Measurements from ENCODE around the gene SMIM5.

SMIM5 gene

DNA sequence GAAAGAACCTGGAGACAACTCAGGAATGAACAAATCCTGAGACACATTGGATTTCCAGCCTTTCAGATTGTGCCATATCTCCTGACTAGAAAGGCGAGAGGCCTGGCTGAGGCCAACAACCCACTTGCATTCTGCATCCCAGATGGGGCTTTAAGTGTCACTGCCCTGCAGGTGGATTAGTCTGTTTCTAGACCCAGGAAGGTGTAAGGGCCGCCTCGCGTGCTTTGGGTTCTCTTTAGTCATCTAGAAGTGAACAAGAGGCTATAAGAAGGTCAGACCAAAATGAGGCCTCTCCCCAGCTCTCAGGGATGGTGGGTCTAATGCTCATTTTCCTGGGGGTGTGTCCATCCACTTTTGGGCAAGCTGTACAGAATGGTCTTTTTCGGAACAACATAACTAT is 38.8 kb downstream of the SMIM5 start:
- no peak for DNase-seq

DNA sequence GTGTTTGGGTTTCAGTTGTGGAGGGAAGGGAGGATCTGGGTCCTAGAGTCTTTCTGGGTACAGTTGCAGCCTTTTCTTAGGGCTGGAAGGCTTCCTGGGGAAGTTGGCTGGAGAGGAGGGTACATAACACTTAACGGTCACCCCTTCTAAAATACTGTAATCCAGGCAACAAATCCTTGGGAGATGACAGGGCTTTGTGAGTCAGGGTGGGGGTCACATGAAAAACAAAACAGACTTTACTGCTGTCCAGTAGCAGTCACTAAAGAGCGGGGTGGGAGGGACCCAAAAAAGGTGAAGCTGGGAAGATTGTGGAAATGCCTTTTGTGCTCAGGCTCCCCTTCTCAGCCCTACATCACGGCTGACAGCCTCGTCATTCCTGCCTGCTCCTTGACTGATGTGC is 40.3 kb downstream of the SMIM5 start:
- DNase-seq, result no peak

DNA sequence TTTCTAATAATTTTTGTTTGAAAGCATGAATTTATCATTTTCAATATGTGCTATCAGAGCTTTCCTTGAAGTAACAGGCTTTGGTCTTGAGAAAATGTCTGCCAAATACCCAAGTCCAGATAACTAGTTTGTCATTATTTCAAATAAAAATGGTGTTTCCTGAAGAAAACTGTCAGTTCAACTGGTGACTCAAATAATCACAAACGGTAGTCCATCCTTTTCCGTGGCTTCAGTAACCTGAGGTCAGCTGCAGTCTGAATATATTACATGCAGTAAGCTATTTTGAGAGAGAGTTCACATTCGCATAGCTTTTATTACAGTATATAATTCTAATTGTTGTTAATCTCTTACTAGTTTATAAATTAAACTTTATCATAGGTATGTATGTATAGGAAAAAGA is 43.2 kb downstream of the SMIM5 start:
- DNase-seq, result no peak

DNA sequence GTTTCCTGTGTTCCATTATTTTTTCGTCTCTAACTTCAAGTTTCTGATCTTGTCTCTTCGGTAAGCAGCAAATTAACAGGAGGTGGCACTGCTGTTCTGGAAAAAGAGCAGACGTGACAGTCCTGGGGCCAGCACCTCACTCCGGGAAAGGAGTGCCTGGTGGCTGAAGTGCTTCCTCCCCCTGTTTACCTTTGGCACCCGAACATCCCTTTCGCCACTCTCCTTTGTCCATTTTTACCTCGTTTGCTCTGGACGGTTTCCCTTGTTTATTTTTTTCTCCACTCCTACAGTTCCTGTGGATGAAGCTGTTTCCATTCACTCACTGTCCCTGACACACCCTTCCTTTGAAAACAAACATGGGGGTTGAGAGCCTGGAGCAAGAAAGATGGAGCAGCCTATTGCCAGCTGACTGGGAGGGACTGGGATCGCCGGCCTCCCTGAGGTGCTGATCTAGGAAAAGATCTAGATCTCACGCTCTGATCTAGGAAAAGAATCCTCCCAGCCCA is 46.5 kb downstream of the SMIM5 start:
- no peak for DNase-seq

DNA sequence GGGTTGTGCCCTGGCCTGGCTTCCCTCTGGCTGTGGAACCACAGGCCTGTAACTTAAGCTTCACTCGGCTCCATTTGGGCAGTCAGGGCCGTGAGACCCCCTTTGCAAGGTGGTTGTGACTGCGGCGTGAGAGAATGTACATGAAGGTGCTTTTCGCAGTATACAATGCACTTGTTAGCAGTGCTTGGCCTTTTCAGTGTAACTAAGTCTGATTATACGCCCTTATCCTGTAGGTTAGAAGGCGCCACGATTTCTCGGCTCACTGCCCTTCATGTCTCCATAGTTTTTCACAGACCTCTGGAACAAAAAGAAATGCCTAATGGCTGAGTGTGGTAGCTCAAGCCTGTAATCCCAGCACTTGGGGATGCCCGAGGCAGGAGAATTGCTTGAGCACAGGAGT is 47.2 kb downstream of the SMIM5 start:
- no peak for DNase-seq

DNA sequence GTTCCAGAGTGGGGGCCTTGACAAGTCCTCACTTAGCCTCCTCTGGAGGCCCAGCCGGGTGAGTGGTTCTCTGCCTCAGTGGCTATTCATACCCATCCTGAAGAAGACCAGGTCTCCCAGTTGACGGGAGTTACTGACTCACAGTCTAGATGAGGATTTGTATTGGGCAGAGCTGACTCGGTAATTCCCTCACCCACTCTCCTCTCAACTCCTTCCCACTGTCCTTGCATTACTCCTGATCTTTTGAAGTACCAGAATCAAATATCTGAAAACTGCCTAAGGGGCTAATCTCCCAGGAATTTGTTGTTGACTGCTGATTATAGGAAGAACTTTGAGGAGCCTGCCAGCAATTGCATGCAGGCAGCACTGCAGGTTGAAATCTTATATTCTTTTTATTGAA is 48.1 kb downstream of the SMIM5 start:
- no peak for DNase-seq

DNA sequence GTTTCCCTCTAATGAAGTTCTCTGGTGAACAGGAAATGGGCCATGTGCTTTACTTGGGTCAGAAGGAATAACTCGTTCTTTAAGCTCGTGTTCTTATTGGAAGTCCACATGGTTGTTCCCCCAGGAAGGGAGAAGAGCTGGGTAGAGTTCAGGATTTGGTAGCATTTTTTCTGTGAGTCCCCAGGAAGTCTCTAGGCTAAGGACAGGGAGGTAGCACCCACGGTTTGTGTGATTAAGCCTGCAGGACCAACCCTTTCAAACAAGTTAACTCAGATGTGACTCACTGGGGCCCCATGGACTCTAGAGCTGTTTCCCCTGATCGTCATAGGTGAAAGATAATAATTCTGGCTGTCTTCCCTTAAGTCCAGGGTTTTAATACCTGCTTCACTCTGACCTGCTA is 50.3 kb downstream of the SMIM5 start:
- no peak for DNase-seq

DNA sequence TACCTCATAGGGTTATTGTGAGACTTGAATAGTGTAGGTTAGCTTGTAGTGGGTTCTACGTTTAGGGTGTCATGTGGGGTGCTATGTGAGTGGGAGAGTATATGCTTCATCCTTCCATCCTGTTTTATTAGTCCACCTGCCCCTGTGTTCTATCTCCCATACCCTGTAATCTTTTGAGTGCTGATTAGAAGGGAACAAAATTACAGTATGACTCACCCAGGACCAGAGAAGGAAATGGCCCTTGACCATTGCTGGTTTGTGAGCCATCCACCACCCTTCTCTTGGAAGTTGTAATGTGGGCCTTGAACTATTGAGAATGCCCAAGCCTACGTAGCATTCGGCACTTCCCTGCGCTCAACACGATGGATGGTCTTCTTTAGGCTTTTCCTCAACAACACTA is 51.0 kb downstream of the SMIM5 start:
- no peak for DNase-seq

DNA sequence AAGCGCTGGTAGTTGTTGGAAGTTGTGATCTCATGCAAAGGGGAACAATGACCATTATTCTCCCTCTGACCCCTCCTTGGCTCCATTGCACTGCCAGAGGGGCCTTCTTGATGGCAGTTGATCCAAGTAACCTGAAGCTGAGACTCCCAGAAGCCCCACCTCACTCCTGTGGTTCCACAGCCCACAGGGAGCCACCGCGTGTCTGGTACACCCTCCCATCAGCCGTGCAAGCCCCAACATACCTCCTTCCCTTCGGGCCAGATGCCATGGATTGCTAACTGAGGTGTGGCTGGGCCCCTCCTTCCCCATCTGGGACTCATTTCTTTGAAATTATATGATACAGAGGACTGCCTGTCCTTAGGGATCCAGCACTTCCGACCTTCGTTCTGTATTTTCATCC is 51.7 kb downstream of the SMIM5 start:
- DNase-seq, result no peak

DNA sequence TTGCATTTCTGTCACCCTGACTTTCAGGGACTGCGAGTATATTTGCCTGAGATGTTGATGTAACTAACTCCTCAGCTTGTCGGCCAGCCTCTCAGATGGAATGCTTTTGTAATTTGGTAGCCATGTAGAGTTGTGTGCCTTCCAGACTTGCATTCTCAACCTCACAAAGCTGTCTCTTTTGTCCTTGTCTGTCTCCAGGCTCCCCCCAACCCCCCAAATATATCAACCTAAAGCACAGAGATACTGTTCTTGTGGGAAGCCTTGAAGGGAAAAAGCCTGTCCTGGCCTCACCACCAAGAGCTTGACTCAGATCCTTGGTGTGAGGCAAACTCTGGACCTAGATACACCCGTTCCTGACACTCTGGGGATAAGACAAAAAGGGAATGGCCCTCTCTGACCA is 52.3 kb downstream of the SMIM5 start:
- DNase-seq, result no peak

DNA sequence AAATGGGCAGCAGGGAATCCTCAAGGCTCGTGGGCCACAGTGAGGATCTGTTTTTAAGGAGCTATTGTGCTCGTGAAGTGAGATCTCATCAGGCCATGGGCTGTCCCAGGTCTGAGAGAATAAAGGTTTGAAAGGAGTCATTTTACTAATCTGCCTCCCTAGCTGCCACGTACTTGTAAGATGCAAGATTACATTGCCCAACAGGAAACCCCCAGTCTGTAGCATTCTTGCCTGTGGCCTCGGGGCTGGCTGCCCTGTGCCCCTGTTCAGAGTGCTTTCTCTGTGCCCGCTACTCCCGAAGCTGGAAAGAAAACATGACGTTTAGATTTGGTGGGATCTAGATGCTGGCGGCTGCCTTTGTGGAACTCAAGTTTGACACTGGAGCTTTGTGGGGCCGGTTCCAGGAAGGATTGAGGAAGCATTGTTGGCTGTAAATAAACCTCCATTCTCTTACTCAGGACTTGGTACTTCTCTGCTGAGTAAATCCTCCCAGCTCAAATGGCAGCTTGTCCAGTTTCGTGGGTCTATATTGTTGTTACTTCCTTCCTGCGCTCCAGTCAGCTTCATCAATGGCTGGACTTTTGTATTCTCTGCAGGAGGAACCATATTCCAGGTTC is 55.1 kb downstream of the SMIM5 start:
- DNase-seq, result no peak

DNA sequence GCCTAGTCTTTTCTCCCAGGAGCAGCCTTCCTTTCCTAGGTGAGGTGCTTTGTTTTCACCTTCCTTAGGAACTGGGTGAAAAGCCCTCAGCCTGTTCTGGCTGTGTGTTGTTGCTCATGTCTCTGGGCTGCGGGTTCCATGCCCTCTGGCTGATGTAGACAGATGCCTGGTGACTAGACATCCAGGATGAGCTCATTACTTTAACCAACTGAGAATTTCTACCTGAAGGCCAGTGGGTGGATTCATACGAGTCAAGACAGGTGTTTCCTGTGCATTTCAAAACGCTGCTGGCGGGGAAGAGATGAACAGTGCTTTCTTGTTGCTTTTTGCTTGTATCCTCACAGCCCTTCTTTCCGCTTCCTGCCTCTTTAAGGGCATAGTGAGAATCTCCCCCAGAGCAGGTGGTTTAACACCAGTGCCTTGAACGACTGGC is 56.2 kb downstream of the SMIM5 start:
- DNase-seq, result no peak

Data from SHP77 treated with DMSO at 0.1 percent for 48 hours (cell line).